Left forelimb (tissue), 1 donor: Measurements from ENCODE around the gene VWC2.

Source experiments
- DNase-seq: peaks from one replicate; pipeline ENCODE4 v3.0.0-alpha.2; 2018; ENCODE audit warnings: low spot score

VWC2 gene

GRCh38 chr7:49773218-49773935 is at the start of gene VWC2:
Gene VWC2, plus strand, starts transcription at chr7:49773638. Its CDS starts 1,798 bp downstream, at chr7:49775436.
- DNase-seq, result no peak

GRCh38 chr7:49724071-49724470 is 49.4 kb upstream of the VWC2 start:
- no peak for DNase-seq

- no peak for DNase-seq
Observed at GRCh38 chr7:49731836-49732235, 41.6 kb upstream of the VWC2 start.

GRCh38 chr7:49762666-49763065 is 10.8 kb upstream of the VWC2 start:
- DNase-seq, result no peak

GRCh38 chr7:49763791-49764190 is 9.6 kb upstream of the VWC2 start:
- DNase-seq, result no peak

GRCh38 chr7:49766966-49767365 is 6.5 kb upstream of the VWC2 start:
- DNase-seq, result no peak

GRCh38 chr7:49767719-49768118 is 5.7 kb upstream of the VWC2 start:
- no peak for DNase-seq

GRCh38 chr7:49768254-49768653 is 5.2 kb upstream of the VWC2 start:
- no peak for DNase-seq

GRCh38 chr7:49768835-49769234 is 4.6 kb upstream of the VWC2 start:
- DNase-seq, result no peak

GRCh38 chr7:49769285-49769857 is 4.1 kb upstream of the VWC2 start:
- no peak for DNase-seq

GRCh38 chr7:49770838-49771237 is 2.6 kb upstream of the VWC2 start:
- DNase-seq, result no peak

GRCh38 chr7:49771427-49772176 is 1.8 kb upstream of the VWC2 start:
- no peak for DNase-seq

- no peak for DNase-seq
Observed at GRCh38 chr7:49772916-49773217, 571 bp upstream of the VWC2 start.

- no peak for DNase-seq
Observed at GRCh38 chr7:49773936-49774458, 559 bp downstream of the VWC2 start.

- no peak for DNase-seq
Observed at GRCh38 chr7:49774459-49775064, 1.1 kb downstream of the VWC2 start.

- no peak for DNase-seq
Observed at GRCh38 chr7:49775065-49775948, 1.9 kb downstream of the VWC2 start.

- no peak for DNase-seq
Observed at GRCh38 chr7:49775949-49776443, 2.6 kb downstream of the VWC2 start.

GRCh38 chr7:49776994-49777393 is 3.6 kb downstream of the VWC2 start:
- no peak for DNase-seq

- no peak for DNase-seq
Observed at GRCh38 chr7:49778731-49779270, 5.4 kb downstream of the VWC2 start.

GRCh38 chr7:49780953-49781352 is 7.5 kb downstream of the VWC2 start:
- DNase-seq, result no peak

GRCh38 chr7:49781996-49782395 is 8.6 kb downstream of the VWC2 start:
- no peak for DNase-seq
